ENCODE data around the gene KISS1. TPM values are rescaled to one million over a fixed set of nuclear protein-coding genes. Genes with fewer than 3 reads are reported as not detected.
A peak's percentile ranks its signal among the peaks of the same experiment; 100 is the strongest.

Gene KISS1
- total RNA-seq, 1 experiment from 2014 or later: 190 TPM

DNA sequence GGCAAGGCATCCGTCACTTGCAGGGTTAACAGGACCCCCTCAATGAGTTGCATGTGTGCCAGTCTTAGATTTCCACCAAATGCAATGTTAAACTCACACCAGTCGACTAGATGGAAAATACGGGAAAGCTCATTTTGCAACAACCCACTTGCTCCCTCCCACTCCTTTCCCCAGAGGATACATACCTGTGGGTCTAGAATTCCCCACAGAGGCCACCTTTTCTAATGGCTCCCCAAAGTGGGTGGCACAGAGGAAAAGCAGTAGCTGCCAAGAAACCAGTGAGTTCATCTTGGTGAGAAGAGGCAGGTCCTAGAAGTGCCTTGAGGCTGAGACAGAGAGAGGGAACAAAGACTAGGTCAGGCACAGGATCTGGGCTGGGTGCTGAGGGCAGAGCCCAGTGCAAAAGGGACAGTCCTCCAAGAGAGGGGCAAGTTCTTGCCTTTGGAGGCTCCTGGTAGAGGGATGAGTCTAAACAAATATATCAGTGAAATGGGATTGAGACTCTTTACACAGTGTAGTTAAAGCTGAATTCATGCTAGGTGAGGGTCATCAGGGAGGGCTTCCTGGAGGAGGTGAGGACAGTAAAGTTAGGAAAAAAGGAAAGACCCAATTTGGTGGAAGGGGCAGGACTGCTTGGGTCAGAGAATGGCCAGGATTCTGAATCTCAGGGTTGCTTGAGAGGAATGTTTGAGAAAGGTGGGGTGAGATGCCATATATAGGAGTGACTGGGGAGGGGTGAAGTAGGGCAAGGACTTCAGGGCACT, 3.5 kb downstream of the KISS1 start:
- Histone ChIP-seq H3K27me3 (replicated peaks) (no peaks in the 10 kb centered on the region), H3K4me1 (replicated peaks) (peaks cover 27% of the 10 kb centered on the region), H3K36me3 (peaks cover 17% of the 10 kb centered on the region), H3K4me3 (no peak overlapping the region), H3K27ac (no peak overlapping the region), H3K9me3 (replicated peaks) (no peaks in the 10 kb centered on the region)
- no peak for DNase-seq (ENCODE audit: low read depth in 1 of 2, low spot score in 2 of 2)

DNA sequence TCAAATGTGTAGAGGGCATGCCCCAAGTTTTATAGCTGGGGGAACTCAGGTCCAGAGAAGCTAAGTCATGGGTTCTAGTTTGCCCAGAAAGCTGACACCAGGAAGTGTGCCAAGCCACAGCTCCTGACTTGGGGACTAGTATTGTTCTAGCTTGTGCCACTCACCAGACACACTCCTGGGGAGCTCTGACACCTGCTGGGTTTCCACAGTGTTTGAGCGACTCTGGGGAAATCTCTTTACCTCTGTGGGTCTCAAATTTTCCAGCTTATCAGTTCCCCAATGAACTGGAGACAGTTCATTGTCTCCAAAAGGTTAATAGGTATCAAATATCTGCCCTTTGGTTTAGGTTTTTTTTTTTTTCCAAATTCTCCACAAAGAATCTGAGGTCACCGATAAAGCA, 4.2 kb downstream of the KISS1 start:
- no peaks in the 10 kb centered on the region for H3K27me3 ChIP-seq (replicated peaks)
- H3K27ac ChIP-seq: no peak overlapping the region
- peaks cover 17% of the 10 kb centered on the region for H3K36me3 ChIP-seq
- no peaks in the 10 kb centered on the region for H3K9me3 ChIP-seq (replicated peaks)
- H3K4me1 ChIP-seq (replicated peaks): peaks cover 19% of the 10 kb centered on the region
- DNase-seq (ENCODE audit: low read depth in 1 of 2, low spot score in 2 of 2): no peak
- H3K4me3 ChIP-seq: no peak overlapping the region

DNA sequence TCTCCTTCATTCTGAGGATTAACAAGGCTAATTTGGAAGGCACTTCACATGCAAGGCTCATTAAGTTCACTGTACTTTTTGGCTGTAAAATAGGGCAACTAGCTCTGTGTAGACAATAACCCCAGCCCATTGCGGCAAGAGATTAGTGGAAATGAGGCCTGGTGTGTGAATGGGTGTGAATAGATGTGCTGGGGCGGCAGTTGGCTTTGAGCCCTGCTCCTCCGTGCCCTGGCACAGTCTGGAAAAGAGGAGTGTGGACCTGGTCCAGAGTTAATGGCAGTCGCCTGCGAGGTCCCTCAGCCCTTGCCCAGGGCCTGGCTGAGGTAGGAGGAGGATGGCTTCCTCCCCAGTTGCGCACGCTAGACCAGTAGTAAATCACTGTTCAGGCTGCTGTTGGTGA, 4.8 kb downstream of the KISS1 start:
- H3K4me3 ChIP-seq: no peak overlapping the region
- H3K36me3 ChIP-seq: peaks cover 17% of the 10 kb centered on the region
- no peaks in the 10 kb centered on the region for H3K27me3 ChIP-seq (replicated peaks)
- peaks cover 14% of the 10 kb centered on the region for H3K4me1 ChIP-seq (replicated peaks)
- no peak for DNase-seq (ENCODE audit: low read depth in 1 of 2, low spot score in 2 of 2)
- H3K27ac ChIP-seq: no peak overlapping the region
- no peaks in the 10 kb centered on the region for H3K9me3 ChIP-seq (replicated peaks)

DNA sequence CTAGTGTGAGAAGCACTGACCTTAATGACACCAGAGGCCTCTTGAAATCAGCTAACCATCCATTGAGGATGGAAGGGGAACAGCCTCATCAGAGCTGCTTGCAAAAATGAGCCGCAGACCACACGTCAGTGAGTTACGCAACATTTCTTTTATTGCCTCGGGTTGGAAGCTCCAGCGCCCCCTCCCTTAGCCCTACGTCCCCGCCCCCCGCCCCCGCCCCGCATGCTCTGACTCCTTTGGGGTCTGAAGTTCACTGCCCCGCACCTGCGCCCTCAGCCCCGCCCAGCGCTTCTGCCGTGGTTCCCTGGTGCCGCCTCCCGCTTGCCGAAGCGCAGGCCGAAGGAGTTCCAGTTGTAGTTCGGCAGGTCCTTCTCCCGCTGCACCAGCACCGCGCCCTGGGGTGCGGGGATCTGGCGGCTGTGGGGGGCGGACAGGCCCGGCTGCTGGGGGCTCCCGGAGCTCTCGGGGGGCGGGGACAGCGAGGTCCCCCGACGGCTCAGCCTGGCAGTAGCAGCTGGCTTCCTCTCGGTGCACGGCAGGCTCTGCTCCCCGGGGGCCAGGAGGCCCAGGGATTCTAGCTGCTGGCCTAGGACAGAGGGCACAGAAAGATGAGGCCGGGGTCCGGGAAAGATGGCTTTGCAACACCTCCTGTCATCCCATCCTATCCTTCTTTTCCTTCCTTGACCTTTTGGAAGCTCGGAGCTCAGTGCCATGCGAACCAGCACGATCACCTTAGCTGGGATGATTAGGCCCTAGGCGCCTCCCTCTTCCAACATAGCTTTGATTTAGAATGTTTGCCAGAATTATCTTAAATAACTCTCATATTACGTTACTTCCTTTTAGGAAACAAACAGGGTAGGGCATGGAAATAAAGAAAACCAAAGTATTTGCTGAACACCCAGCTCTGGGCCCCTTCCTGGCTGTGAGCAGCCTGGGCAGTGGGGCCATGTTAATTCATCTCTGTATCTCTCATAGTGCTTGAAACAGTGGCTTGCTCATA, 5.8 kb downstream of the KISS1 start:
- H3K27ac ChIP-seq: no peak overlapping the region
- H3K4me1 ChIP-seq (replicated peaks): peaks cover 4% of the 10 kb centered on the region
- no peak for DNase-seq (ENCODE audit: low read depth in 1 of 2, low spot score in 2 of 2)
- H3K9me3 ChIP-seq (replicated peaks): no peaks in the 10 kb centered on the region
- peaks cover 17% of the 10 kb centered on the region for H3K36me3 ChIP-seq
- no peak overlapping the region for H3K4me3 ChIP-seq
- H3K27me3 ChIP-seq (replicated peaks): no peaks in the 10 kb centered on the region

DNA sequence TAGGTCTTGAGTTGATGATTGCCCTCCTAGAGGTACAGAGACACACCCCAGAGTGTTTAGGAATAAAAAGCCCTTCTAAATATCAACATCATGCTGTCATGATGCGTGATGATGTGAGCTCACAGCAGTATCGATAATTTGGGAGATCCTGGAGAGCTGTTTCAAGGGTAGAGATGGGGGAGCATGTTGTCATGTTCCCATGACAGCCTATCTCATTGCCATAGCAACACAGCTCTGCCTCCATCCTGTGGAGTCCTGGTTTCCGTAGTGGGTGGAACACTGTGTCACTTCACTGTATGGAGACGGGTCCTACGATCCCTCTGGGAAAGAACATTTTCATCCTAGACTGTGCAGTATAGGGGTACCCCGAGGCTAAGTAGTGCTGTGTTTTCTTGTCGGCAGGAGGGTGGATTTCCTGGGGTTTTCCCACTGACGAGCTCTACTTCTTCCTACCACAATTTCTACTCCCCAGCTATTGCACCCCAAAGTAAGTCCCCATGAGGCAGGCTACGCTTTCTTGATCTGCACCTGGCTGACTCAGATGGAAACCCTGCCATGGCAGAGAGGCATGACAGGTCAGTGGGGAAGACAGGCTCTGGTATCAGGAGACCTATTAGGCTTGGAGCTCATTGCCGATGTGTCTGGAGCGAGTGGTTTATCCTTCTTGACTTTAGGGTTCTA, 7.2 kb downstream of the KISS1 start:
- H3K36me3 ChIP-seq: peaks cover 17% of the 10 kb centered on the region
- H3K4me1 ChIP-seq (replicated peaks): no peaks in the 10 kb centered on the region
- H3K27ac ChIP-seq: no peak overlapping the region
- DNase-seq (ENCODE audit: low read depth in 1 of 2, low spot score in 2 of 2): no peak
- H3K27me3 ChIP-seq (replicated peaks): no peaks in the 10 kb centered on the region
- no peak overlapping the region for H3K4me3 ChIP-seq
- no peaks in the 10 kb centered on the region for H3K9me3 ChIP-seq (replicated peaks)

DNA sequence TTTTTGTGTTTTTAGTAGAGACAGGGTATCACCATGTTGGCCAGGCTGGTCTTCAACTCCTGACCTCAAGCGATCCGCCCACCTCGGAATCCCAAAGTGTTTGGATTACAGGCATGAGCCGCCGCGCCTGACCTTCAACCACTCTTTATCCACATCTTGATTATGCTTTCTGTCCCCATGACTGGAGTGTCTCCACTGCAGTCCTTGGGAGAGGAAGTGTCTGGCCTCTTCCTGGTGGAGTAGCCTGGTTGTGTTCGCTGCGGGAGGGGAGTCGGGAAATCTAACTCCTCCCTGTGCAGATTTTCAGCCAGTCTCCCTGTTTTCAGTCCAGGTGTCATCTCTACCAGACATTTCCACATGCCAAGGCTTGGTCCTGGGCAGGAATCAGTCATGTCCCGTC, 9.7 kb downstream of the KISS1 start:
- DNase-seq (ENCODE audit: low read depth in 1 of 2, low spot score in 2 of 2): no peak
- Histone ChIP-seq H3K9me3 (replicated peaks) (no peaks in the 10 kb centered on the region), H3K4me1 (replicated peaks) (no peaks in the 10 kb centered on the region), H3K27ac (no peak overlapping the region), H3K4me3 (no peak overlapping the region), H3K36me3 (peaks cover 7% of the 10 kb centered on the region; the same call in 1 of the 2 replicates), H3K27me3 (replicated peaks) (no peaks in the 10 kb centered on the region)

DNA sequence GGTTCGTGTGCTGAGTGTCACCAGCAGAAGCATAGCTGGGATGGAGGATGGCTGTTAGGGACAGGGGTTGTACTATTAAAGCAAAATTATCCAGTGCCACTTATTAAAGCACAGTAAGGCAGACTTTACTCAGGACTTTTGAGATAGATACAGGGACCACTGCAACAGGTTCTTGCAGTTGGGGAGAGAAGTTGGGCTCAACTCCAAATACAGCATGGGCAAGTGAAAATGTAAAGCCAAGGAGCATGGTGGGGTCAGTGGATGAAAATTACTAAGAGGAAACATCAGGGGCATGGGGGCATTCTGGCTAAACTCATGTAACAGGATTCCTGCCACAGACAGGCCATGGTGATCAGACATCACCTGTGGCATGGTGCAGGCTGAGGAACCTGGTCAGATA, 15.2 kb downstream of the KISS1 start:
- Histone ChIP-seq H3K36me3 (no peaks in the 10 kb centered on the region), H3K4me1 (replicated peaks) (no peaks in the 10 kb centered on the region), H3K9me3 (replicated peaks) (no peaks in the 10 kb centered on the region), H3K27ac (no peak overlapping the region), H3K27me3 (replicated peaks) (no peaks in the 10 kb centered on the region), H3K4me3 (no peak overlapping the region)
- DNase-seq (ENCODE audit: low read depth in 1 of 2, low spot score in 2 of 2): no peak

DNA sequence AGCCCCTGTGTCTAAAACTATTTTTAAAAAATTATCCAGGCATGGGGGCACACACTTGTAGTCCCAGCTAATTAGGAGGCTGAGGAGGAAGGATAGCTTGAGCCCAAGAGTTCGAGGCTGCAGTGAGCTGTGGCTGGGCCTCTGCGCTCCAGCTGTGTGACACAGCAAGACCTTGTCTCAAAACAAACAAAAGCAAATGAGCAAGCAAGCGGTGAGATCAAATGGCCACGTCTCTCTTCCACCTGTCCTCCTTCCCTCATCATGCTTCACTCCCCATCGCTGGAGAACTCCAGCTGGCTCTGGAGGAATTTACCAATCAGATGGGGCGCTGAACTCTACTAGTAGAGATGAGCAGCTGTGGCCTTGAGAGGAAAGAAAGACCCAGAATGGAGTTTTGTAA, 16.2 kb downstream of the KISS1 start:
- Histone ChIP-seq H3K4me1 (replicated peaks) (no peaks in the 10 kb centered on the region), H3K36me3 (no peaks in the 10 kb centered on the region), H3K9me3 (replicated peaks) (no peaks in the 10 kb centered on the region), H3K4me3 (no peak overlapping the region), H3K27ac (no peak overlapping the region), H3K27me3 (replicated peaks) (no peaks in the 10 kb centered on the region)
- DNase-seq (ENCODE audit: low read depth in 1 of 2, low spot score in 2 of 2): no peak

DNA sequence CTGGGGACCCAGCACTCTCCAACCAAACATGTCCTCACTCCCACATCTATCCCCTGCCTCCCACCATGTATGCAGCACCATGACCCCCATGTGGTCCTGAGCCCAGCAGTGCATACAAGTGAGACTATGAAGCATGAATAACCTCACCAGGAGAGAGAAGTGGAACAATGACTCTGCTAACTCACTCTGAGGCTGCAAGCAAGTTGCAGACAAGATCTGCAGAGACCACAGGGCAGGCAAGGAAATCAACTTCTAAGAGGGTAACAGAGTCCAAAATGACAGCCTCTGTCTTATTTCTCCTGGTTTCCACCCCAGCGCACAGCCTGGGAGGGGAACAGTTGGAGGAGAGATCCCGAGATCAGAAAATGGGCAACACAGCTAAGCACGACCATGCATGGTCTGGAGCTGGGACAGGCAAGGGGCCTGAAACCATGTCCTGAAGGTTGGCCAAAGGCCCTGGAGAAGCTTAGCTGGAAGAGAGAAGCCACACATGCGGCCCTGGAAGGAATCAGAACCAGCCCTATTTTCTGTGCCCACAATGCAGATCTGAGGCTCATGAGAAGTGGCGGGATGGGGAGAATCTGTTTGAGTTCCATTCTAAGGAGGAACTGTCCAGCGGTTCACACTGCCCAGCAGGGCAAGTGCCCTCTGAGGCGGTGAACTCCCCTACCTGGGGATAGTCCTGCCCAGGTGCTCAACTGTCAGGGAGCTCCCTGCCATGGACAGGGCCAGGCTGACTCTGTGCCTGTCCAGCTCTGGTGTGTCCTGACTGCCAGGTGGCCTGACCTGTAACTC, 17.6 kb downstream of the KISS1 start:
- Histone ChIP-seq H3K36me3 (no peaks in the 10 kb centered on the region), H3K4me3 (no peak overlapping the region), H3K27ac (no peak overlapping the region), H3K9me3 (replicated peaks) (no peaks in the 10 kb centered on the region), H3K4me1 (replicated peaks) (no peaks in the 10 kb centered on the region), H3K27me3 (replicated peaks) (no peaks in the 10 kb centered on the region)
- no peak for DNase-seq (ENCODE audit: low read depth in 1 of 2, low spot score in 2 of 2)

DNA sequence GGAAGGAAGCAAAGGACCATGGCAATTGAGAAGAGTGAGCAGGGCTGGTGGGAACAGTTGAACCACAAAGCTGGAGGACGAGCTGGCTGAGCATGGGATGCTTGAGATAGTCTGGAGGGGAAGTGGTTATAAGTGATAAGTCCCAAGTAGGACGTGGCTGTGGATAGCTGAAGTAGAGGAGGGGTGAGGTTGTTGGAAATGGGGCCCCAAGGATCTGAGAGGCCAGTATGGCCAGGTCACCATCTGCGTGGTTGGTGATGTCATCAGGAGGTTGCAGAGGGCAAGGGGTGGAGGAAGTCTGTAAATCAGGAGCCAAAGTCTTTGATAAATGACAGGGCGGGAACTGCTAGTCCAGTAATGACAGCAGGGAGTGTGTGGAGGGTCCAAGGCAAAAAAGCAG, 19.2 kb downstream of the KISS1 start:
- Histone ChIP-seq H3K27me3 (replicated peaks) (no peaks in the 10 kb centered on the region), H3K27ac (no peak overlapping the region), H3K4me1 (replicated peaks) (peaks cover 4% of the 10 kb centered on the region), H3K4me3 (no peak overlapping the region), H3K36me3 (no peaks in the 10 kb centered on the region), H3K9me3 (replicated peaks) (no peaks in the 10 kb centered on the region)
- no peak for DNase-seq (ENCODE audit: low read depth in 1 of 2, low spot score in 2 of 2)

DNA sequence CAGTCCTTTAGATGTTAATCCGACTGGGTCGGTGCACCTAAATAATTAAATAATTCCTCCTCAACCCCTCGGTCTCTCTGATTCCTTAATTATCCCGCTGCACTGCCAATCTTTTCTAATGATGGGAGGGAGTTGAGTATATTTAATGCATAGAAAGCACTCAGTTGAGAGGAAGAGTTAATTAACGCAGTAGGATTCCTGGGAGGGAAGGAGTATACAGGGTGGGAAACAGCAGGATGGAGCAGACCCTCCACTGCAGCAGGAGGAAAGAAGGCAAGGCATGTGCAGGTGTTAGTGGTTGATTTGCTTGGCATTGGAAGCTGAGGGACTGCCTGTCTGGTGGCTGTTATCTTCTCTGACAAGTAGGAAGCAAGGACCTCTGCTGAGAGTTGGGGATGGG, 20.2 kb downstream of the KISS1 start:
- Histone ChIP-seq H3K27ac (no peak overlapping the region), H3K4me3 (no peak overlapping the region), H3K4me1 (replicated peaks) (peaks cover 15% of the 10 kb centered on the region), H3K36me3 (no peaks in the 10 kb centered on the region), H3K27me3 (replicated peaks) (no peaks in the 10 kb centered on the region), H3K9me3 (replicated peaks) (no peaks in the 10 kb centered on the region)
- DNase-seq (ENCODE audit: low read depth in 1 of 2, low spot score in 2 of 2): no peak

DNA sequence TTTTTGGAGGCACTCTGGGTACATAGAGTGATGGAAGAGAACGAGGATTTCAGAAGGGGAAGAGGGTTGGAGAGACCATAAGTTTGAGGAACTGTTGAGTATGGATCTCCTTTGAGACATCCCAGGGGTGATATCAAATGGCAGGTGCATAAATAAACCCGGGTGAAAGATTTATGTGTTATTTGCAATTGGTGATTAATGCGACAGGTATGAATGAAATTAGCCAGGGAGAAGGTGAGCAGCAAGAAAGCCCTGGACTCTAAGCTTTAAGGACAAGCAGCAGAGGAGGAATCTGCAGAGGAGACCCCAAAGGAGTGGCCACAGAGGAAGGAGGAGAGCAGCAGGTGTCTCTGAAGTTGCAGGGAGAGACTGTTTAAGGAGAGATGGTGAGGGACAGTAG, 21.3 kb downstream of the KISS1 start:
- no peaks in the 10 kb centered on the region for H3K36me3 ChIP-seq
- DNase-seq (ENCODE audit: low read depth in 1 of 2, low spot score in 2 of 2): no peak
- H3K27ac ChIP-seq: no peak overlapping the region
- H3K4me1 ChIP-seq (replicated peaks): peaks cover 16% of the 10 kb centered on the region
- H3K27me3 ChIP-seq (replicated peaks): no peaks in the 10 kb centered on the region
- H3K9me3 ChIP-seq (replicated peaks): peaks cover 9% of the 10 kb centered on the region
- no peak overlapping the region for H3K4me3 ChIP-seq

DNA sequence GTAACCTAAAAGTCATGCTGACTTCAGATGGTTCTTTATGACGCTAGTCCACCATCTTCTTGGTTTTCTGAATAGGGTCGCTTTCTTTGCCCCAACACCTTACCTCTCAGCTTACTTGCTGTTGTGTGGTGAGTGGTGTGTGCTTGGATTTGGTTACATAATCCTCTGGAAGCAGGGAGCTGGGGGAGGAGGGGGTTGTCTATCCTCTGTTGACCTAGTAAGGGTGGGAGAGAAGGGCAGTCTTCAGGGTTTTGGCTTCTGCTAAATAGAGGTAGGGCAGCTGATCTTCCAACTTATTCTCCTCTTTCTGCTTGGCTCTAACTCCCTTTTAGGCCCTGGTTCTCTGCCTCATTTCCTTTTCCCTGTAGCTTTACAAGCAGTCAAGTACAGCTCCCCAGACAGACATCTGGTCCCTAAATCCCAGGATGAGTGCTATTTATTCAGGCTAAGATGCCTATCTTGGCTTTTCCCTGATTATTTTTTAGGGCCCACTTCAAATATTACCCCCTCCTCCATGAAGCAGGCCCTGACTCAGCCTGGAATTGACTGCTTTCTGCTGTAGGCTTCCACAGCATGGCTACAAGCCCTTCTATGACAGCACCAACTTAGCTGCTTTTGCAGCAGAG, 23.8 kb downstream of the KISS1 start:
- H3K27me3 ChIP-seq (replicated peaks): no peaks in the 10 kb centered on the region
- peaks cover 18% of the 10 kb centered on the region for H3K9me3 ChIP-seq (replicated peaks)
- H3K27ac ChIP-seq: 0 out of 2 replicates have a peak overlapping the region, but pooled peaks have one; percentile 9
- no peaks in the 10 kb centered on the region for H3K36me3 ChIP-seq
- DNase-seq (ENCODE audit: low read depth in 1 of 2, low spot score in 2 of 2): no peak
- H3K4me3 ChIP-seq: no peak overlapping the region
- H3K4me1 ChIP-seq (replicated peaks): peaks cover 16% of the 10 kb centered on the region
